Muscle layer of duodenum (tissue), 2 donors: ENCODE data around the gene TCF7L1.
"Not testable (repeated sequence)": the region's sequence is repeated elsewhere in the genome, so short reads cannot be mapped to it uniquely, and the experiment has no call there.

ENCODE experiments used
- H3K27ac ChIP-seq: one replicate; pipeline ENCODE4 v1.7.0; 2013; ENCODE audit warnings: mild to moderate bottlenecking, low read length
- H3K27me3 ChIP-seq: one replicate; pipeline ENCODE4 v1.7.0; 2013; ENCODE audit warnings: low read depth, mild to moderate bottlenecking, control low read depth, low read length
- H3K36me3 ChIP-seq, 2 donors: one replicate each; pipeline ENCODE4 v1.7.0; 2013; ENCODE audit warnings: low read length in 2 of 2, control low read depth in 1 of 2, mild to moderate bottlenecking in 1 of 2; ENCODE audit not compliant: insufficient read depth in 2 of 2, control insufficient read depth in 1 of 2
- H3K4me1 ChIP-seq, 2 donors: one replicate each; pipeline ENCODE4 v1.7.0; 2013; ENCODE audit warnings: low read length in 2 of 2, mild to moderate bottlenecking in 2 of 2, control low read depth in 1 of 2, moderate library complexity in 1 of 2; ENCODE audit not compliant: insufficient read depth in 2 of 2, control insufficient read depth in 1 of 2
- H3K4me3 ChIP-seq, 2 donors: one replicate each; pipeline ENCODE4 v1.7.0; 2013; ENCODE audit warnings: low read length in 2 of 2, low read depth in 1 of 2, mild to moderate bottlenecking in 1 of 2
- H3K9me3 ChIP-seq, 2 donors: one replicate each; pipeline ENCODE4 v1.7.0; 2013; ENCODE audit warnings: low read length in 2 of 2, control low read depth in 1 of 2, mild to moderate bottlenecking in 1 of 2; ENCODE audit not compliant: control insufficient read depth in 1 of 2
- donor health status: healthy.

Gene TCF7L1

DNA sequence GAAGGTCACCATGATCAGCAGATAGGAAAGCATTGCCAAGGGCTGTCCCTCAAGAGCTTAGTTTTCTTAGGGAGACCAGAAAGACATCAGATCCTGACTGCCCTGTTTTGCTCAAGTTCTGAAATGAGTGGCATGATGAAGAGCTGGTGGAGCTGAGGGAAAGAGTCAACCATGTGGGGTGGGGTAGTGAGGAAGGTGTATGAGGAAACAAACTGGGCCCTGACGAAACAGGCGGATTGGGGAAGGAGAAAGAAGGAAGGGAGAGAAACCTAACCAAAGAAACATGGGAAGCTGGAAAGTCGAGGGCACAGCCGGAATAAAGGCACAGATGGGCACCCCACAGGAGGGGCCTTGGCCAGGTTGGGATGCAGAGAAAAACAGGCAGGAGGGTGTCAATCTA, 186.6 kb downstream of the TCF7L1 start:
- Histone ChIP-seq H3K9me3 (no peaks in the 10 kb centered on the region), H3K4me1 (peaks cover 0 to 23% of the 10 kb centered on the region in 2 donors), H3K4me3 (no peak overlapping the region), H3K27ac (no peak overlapping the region), H3K27me3 (no peaks in the 10 kb centered on the region), H3K36me3 (peaks cover 62 to 74% of the 10 kb centered on the region in 2 donors)

- H3K27me3 ChIP-seq, result no peaks in the 10 kb centered on the region
- H3K36me3 ChIP-seq, result peaks cover 44 to 51% of the 10 kb centered on the region in 2 donors
- no peak overlapping the region for H3K4me3 ChIP-seq
- no peaks in the 10 kb centered on the region for H3K9me3 ChIP-seq
- H3K4me1 ChIP-seq, result peaks cover 10 to 49% of the 10 kb centered on the region in 2 donors
- no peak overlapping the region for H3K27ac ChIP-seq
Measured at GRCh38 chr2:85323351-85323987, 190.3 kb downstream of the TCF7L1 start.

GRCh38 chr2:85323988-85324367, 190.8 kb downstream of the TCF7L1 start:
- H3K4me3 ChIP-seq, H3K9me3 ChIP-seq, H3K27me3 ChIP-seq, H3K27ac ChIP-seq: not testable (repeated sequence)
- Histone ChIP-seq H3K36me3 (peaks cover 40 to 50% of the 10 kb centered on the region in 2 donors), H3K4me1 (peaks cover 10 to 49% of the 10 kb centered on the region in 2 donors)

DNA sequence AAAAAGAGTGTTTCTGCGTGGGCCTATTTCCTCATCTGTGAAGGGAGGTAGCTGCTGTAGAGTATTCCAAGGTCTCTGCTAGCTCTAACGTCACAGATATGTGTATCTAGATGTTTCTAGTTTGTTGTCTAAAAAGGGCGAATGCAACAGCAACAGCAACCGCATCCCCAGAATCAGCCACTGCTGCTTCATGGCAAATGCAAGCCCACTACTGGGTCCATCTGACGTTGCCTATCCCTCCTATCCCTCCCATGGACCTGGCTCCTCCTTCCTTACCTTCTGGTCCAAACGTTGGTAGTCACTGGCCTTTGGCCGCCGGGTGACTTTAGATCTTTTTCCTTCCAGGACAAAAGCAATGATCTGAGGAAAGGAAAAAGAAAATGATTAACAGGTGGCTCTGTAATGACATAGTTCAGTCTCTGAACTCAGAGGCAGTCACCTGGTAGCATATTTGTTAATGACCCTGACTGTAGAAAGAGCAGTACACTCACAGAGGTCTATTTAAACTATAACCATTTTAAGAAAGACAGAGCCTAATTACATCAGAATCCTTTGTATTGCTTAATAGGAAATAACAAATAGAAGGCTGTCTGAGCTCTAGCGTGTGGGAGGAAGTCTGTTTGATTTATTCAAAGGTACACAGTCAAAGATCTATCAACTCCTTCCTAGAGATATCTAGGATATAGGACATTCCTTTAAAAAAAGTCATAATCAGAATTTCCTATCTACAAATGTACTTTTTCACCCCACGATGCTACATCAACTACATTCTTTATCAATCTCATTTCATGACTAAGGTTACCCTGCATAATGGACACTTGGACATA, 191.7 kb downstream of the TCF7L1 start:
- no peaks in the 10 kb centered on the region for H3K9me3 ChIP-seq
- peaks cover 10 to 49% of the 10 kb centered on the region in 2 donors for H3K4me1 ChIP-seq
- H3K27ac ChIP-seq, result no peak overlapping the region
- no peaks in the 10 kb centered on the region for H3K27me3 ChIP-seq
- H3K36me3 ChIP-seq, result peaks cover 35 to 44% of the 10 kb centered on the region in 2 donors
- H3K4me3 ChIP-seq, result peak overlapping the region; percentile 88 to 99

DNA sequence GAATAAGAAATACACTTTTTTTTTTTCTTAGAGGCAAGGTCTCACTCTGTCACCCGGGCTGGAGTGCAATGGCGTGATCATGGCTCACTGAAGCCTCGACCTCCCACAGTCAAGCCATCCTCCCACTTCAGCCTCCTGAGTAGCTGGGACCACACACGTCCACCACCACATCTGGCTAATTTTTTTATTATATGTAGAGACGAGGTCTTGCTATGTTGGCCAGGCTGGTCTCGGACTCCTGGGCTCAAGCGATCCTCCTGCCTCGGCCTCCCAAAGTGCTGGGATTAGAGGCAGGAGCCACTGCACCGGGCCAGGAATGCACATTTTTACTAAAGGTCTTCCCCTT, 192.2 kb downstream of the TCF7L1 start:
- H3K4me1 ChIP-seq, result peaks cover 10 to 49% of the 10 kb centered on the region in 2 donors
- H3K4me3 ChIP-seq, result peak overlapping the region; percentile 88 to 99
- H3K9me3 ChIP-seq, result no peaks in the 10 kb centered on the region
- peak overlapping the region; percentile 100 for H3K27ac ChIP-seq
- H3K27me3 ChIP-seq, result no peaks in the 10 kb centered on the region
- peaks cover 30 to 38% of the 10 kb centered on the region in 2 donors for H3K36me3 ChIP-seq

GRCh38 chr2:85326406-85327159, 193.4 kb downstream of the TCF7L1 start:
- H3K4me1 ChIP-seq, result peaks cover 10 to 49% of the 10 kb centered on the region in 2 donors
- H3K27me3 ChIP-seq, result no peaks in the 10 kb centered on the region
- peak overlapping the region; percentile 88 to 99 for H3K4me3 ChIP-seq
- no peaks in the 10 kb centered on the region for H3K9me3 ChIP-seq
- peak overlapping the region; percentile 100 for H3K27ac ChIP-seq
- H3K36me3 ChIP-seq, result peaks cover 20 to 27% of the 10 kb centered on the region in 2 donors

GRCh38 chr2:85327160-85327821, 194.1 kb downstream of the TCF7L1 start:
- peaks cover 10 to 44% of the 10 kb centered on the region in 2 donors for H3K4me1 ChIP-seq
- H3K27ac ChIP-seq, result peak overlapping the region; percentile 100
- no peaks in the 10 kb centered on the region for H3K9me3 ChIP-seq
- peak overlapping the region; percentile 88 to 99 for H3K4me3 ChIP-seq
- peaks cover 13 to 21% of the 10 kb centered on the region in 2 donors for H3K36me3 ChIP-seq
- H3K27me3 ChIP-seq, result no peaks in the 10 kb centered on the region

- Histone ChIP-seq H3K27ac (peak within 1 kb of the TSS; percentile 100), H3K4me1 (peaks cover 10 to 37% of the 10 kb centered on the region in 2 donors)
Measured at GRCh38 chr2:85327822-85328617, 194.8 kb downstream of the TCF7L1 start, which contains the start of gene TGOLN2. TGOLN2 (minus strand) TSS chr2:85327989; CDS start chr2:85327962, 27 bp downstream.

GRCh38 chr2:85329181-85329651, 196.0 kb downstream of the TCF7L1 start:
- Histone ChIP-seq H3K4me3 (no peak overlapping the region), H3K9me3 (no peaks in the 10 kb centered on the region), H3K36me3 (peaks cover 3 to 7% of the 10 kb centered on the region in 2 donors), H3K27ac (no peak overlapping the region), H3K27me3 (no peaks in the 10 kb centered on the region), H3K4me1 (peaks cover 10 to 31% of the 10 kb centered on the region in 2 donors)

More at GRCh38 chr2:85327822-85328617, 194.8 kb downstream of the TCF7L1 start, which contains the start of gene TGOLN2:
- Histone ChIP-seq H3K9me3 (no peaks in the 10 kb centered on the region), H3K4me3 (peak within 1 kb of the TSS; percentile 88 to 99), H3K36me3 (peaks cover 9 to 14% of the 10 kb centered on the region in 2 donors), H3K27me3 (no peaks in the 10 kb centered on the region)

DNA sequence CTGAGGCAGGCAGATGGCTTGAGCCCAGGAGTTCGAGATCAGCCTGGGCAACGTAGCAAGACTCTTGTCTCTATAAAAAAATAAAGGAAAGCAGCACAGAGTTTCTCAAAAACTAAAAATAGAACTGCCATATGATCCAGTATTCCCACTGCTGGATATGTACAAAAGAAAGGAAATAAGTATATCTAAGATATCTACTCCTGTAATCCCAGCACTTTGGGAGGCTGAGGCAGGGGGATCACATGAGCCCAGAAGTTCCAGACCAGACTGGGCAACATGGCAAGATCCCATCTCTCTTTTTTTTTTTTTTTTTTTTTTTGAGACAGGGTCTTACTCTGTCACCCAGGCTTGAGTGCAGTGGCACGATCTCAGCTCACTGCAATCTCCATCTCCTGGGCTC, 196.5 kb downstream of the TCF7L1 start:
- not testable (repeated sequence) for H3K27me3 ChIP-seq, H3K4me3 ChIP-seq, H3K27ac ChIP-seq, H3K36me3 ChIP-seq, H3K9me3 ChIP-seq
- peaks cover 10 to 26% of the 10 kb centered on the region in 2 donors for H3K4me1 ChIP-seq
